NCI-H146 (cell line): ENCODE data around the gene ANKRD33B.
"Not testable (repeated sequence)": the region's sequence is repeated elsewhere in the genome, so short reads cannot be mapped to it uniquely, and the experiment has no call there.

Source experiments
- DNase-seq: peaks from one replicate; lab custom pipeline; 2025; lab: John Stamatoyannopoulos, UW

Gene ANKRD33B

DNA sequence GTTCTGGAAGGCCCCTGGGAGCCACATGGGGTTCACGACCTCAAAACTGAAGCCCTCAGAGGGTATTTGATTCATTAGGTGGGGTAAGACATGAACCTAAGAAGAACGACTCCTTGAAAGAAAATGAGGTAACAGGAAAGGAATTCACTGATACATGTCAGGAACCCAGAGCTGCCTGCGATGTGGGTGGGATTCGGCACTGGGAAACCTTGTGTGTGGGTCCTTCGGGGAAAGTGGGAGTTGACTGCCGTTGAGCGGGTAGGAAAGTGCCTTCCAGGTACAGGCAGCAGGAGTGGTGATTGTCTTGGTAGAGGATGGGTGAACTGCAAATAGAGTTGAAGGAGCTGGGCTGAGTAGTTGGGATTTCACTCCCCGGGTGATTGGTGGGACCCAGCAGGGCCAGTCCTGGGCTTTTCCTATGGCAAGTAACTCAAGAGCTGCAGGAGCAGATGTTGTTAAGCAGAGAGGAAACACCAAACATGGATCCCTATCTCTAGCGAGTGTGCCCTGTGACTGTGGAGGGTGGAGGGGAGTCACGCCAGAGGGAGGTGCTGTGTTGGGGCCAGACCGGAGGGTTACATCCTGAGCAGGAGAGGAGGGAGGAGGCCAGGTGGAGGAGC lies 30.8 kb downstream of the ANKRD33B start:
- DNase-seq, result no peak

- DNase-seq, result no peak
These were observed 31.4 kb downstream of the ANKRD33B start for GRCh38 chr5:10595293-10595671.

- no peak for DNase-seq
These were observed 31.9 kb downstream of the ANKRD33B start for GRCh38 chr5:10595672-10596309.

- DNase-seq, result no peak
These were observed 32.4 kb downstream of the ANKRD33B start for GRCh38 chr5:10596310-10596703.

DNA sequence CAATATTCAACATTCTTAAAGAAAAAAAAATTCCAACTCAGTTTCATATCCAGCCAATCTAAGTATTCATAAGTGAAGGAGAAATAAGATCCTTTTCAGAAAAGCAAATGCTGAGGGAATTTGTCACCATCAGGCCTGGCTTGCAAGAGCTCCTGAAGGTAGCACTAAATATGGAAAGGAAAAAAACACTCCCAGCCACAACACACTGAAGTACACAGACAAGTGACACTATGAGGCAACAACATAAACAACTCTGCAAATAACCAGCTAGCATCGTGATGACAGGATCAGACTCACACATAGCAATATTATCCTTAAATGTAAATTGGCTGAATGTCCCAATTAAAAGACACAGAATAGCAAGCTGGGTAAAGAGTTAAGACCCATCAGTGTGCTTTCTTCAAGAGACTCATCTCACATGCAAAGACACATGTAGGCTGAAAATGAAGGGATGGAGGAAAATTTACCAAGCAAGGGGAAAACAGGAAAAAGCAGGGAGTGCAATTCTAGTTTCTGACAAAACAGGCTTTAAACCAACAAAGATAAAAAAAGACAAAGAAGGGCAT lies 33.1 kb downstream of the ANKRD33B start:
- DNase-seq, result no peak

GRCh38 chr5:10599113-10599512 lies 35.2 kb downstream of the ANKRD33B start:
- no peak for DNase-seq

- DNase-seq, result no peak
These were observed 36.0 kb downstream of the ANKRD33B start for GRCh38 chr5:10599862-10600284.

DNA sequence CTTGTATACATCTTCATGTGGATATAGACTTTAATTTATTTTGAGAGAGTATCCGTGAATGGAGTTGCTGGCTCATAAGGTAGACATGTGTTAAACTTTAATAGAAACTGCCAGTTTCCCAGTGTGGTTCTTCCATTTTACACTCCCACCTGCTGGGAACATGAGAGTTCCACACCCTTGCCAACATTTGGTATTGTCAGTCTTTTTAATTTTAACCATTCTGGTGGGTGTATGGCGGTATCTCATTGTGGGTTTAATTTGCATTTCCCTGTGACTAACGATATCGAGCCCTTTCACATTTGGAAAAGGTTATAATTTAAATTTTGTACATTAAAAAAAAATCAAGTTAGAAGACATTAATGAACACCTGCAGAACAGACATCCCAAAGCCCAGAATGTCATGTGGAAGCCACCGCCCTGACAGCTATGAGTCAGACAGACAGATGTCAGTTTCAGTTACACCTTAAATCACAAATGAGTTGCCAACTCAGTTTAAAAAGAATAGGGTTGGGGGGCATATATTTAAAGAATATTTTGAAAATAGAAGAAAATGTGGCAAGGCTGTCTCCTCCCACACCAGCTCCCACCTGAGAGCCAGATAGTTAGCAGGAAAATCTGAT lies 36.9 kb downstream of the ANKRD33B start:
- DNase-seq, result no peak

- DNase-seq, result peak; percentile 79
These were observed 37.6 kb downstream of the ANKRD33B start for GRCh38 chr5:10601246-10602030.

DNA sequence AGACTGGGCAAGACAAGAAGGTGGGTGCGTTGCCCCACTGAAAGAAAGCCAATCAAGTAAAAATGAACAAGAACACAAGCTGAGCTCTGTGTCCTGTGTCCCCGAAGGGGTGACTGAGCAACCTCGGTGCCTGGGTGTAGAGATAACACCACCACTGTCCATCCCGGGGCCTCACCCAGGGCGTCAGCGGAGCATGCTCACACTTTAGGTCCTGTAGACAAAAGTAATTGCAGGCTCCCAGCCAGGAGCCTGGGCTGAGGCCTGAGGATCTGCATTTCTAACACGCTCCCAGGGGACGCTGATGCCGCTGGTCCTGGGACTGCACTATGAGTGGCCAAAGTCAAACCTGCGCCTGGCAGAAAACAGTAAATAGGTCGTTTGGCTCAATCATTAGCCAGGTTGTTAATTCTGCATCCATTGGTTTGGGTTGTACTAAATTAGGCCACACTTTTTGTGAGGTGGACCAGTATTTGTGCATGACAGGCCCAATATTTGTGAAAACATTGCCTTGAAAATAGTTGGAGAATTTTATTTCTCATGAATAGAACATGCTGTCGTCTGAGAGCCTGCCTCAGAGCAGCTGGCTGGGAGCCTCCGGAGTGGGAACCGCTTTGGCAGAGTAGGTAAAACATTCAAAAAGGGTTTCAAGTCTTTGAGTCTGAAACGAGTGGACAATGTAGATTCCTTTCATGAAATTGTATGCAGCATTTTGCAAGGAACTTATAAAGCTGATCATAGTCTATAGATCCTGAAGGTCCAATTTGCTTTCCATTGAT lies 38.3 kb downstream of the ANKRD33B start:
- no peak for DNase-seq

GRCh38 chr5:10604975-10605374 lies 41.1 kb downstream of the ANKRD33B start:
- no peak for DNase-seq

GRCh38 chr5:10606632-10607022 lies 42.8 kb downstream of the ANKRD33B start:
- not testable (repeated sequence) for DNase-seq

GRCh38 chr5:10607023-10607665 lies 43.3 kb downstream of the ANKRD33B start:
- no peak for DNase-seq

DNA sequence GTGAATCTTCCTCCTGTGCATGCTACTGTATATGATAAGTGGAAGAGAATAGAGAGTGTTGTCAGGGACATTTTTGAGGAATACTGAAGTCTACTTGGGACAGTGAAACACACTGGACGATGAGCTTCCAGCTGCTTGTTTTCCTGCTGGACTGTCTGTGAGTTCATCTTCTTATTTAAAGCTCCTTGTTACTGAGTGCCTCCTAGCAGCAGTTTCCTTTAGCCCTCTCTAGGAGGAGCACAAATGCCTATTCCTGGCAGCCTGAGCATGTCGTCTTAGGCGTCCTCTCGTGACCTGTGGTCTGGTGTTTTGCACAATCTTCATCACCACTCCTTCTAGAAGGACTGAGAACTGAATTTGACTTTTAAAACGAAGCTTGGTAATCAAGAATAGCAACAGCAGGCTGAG lies 43.8 kb downstream of the ANKRD33B start:
- DNase-seq, result no peak

GRCh38 chr5:10608081-10608480 lies 44.2 kb downstream of the ANKRD33B start:
- not testable (repeated sequence) for DNase-seq

GRCh38 chr5:10610058-10610457 lies 46.2 kb downstream of the ANKRD33B start:
- DNase-seq, result no peak

GRCh38 chr5:10611290-10611689 lies 47.4 kb downstream of the ANKRD33B start:
- no peak for DNase-seq

DNA sequence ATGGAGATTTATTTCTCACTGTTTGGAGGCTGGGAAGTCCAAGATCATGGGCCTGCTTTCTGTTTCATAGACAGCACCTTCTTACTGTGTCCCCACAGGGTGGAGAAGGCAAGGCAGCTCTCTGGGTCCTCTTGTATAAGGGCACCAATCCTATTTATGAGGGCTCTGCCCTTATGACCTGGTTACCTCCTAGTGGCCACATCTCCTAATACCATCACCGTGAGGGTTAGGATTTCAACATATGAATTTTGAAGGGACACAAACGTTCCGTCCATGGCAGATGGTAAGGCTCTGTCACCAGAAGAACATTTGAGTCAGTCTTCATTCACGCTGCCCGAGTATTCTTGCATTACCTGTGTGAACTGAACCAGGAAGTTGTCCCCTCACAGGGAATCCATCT lies 48.4 kb downstream of the ANKRD33B start:
- no peak for DNase-seq

DNA sequence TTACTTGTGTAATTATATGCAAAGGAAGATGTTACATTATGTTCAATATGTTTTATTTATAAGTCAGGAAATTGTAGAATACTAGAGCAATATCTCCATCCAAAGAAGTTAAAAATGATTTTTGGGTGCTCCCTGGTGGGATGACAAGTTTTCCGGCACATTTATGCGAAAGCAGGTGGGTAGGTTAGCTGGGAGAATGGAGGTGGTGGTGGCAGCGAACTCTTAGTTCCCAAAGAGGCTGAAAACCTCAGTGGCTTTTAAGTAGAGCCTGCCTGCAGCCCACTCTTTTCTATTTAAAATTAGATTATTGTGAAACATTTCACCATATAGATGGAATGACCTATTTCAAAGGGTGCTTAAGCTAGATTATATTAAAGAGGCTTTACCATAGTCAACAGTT lies 51.8 kb downstream of the ANKRD33B start:
- DNase-seq, result no peak

GRCh38 chr5:10617103-10617502 lies 53.2 kb downstream of the ANKRD33B start:
- no peak for DNase-seq

DNA sequence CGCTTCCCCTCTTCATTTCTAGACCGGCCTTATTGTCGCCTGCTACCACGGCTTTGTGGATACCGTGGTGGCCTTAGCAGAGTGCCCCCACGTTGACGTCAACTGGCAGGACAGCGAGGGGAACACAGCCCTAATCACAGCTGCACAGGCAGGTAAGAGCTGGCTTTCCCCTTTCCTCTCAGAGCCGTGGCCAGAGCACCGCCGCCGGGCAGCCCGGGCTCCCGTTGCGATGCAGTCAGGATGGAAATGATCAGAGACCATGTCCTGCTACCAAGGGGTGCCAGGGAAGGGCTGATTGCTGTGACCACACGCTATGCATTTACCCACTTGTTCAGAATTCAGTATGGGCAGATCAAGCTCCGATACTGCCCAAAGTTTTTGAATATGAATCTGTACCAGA lies 54.4 kb downstream of the ANKRD33B start:
- DNase-seq, result no peak
